ENCODE results near the gene VBP1. TPM values are rescaled to one million over a fixed set of nuclear protein-coding genes. Genes with fewer than 3 reads are reported as not detected.

The VBP1 gene
- total RNA-seq, 1 experiment from 2014 or later: 50.5 TPM

DNA sequence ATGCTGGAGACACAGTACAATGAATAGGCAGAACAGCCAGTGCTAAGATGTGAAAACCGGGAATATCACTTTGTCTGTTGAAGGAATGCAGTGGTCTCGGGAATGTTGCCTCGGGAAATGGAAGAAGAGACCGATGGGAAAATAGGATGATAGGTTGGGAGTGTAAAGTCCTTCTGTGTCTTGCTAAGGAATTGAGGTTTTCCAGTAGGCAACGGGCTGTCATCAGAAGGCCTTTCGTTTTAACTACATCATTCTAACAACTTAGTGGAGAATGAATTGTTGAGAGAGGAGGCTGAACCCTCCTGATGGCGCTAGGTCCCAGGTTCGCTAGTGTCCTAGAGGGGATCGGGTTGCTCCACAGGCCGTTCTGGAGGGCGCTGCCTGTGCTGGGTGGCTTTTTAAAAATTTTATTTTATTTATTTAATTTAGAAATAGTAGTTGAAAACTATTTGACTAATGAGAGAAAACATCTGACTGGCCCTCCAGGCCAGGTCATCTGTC is 730 bp downstream of the VBP1 start:
- Mint-ChIP-seq H3K4me3 (peak overlapping the region; percentile 97), H3K36me3 (peaks cover 13% of the 10 kb centered on the region), H3K27ac (peak overlapping the region; percentile 92), H3K4me1 (peaks cover 14% of the 10 kb centered on the region), H3K9me3 (peaks cover 6% of the 10 kb centered on the region; the same call in 1 of the 2 replicates), H3K27me3 (ENCODE audit: low read depth) (peaks cover 11% of the 10 kb centered on the region)
- POLR2A ChIA-PET: no interaction called here
- ATAC-seq (no peak), DNase-seq (ENCODE audit: low spot score) (no peak)
- TF ChIP-seq ZNF232 (CRISPR knock-in tag; IDR thresholded peaks at IDR 0.05) (no peak), NR3C1 (CRISPR knock-in tag; conservative IDR thresholded peaks at IDR 0.05; ENCODE audit: low read depth) (no peak), KAT7 (CRISPR knock-in tag; IDR thresholded peaks at IDR 0.05; ENCODE audit: borderline replicate concordance) (no peak), GABPB1 (CRISPR knock-in tag; IDR thresholded peaks at IDR 0.05) (no peak), ZNF396 (CRISPR knock-in tag; IDR thresholded peaks at IDR 0.05; ENCODE audit: borderline replicate concordance) (no peak), IRF2 (CRISPR knock-in tag; IDR thresholded peaks at IDR 0.05; ENCODE audit: borderline replicate concordance, low read depth) (no peak), FOXK1 (CRISPR knock-in tag; IDR thresholded peaks at IDR 0.05) (no peak), PRRX2 (CRISPR knock-in tag; IDR thresholded peaks at IDR 0.05) (no peak), CREB1 (CRISPR knock-in tag; IDR thresholded peaks at IDR 0.05) (no peak), ZNF423 (CRISPR knock-in tag; IDR thresholded peaks at IDR 0.05) (no peak), SMAD3 (CRISPR knock-in tag; IDR thresholded peaks at IDR 0.05; ENCODE audit: borderline replicate concordance) (no peak)
- TF ChIP-seq, protein P1, sequence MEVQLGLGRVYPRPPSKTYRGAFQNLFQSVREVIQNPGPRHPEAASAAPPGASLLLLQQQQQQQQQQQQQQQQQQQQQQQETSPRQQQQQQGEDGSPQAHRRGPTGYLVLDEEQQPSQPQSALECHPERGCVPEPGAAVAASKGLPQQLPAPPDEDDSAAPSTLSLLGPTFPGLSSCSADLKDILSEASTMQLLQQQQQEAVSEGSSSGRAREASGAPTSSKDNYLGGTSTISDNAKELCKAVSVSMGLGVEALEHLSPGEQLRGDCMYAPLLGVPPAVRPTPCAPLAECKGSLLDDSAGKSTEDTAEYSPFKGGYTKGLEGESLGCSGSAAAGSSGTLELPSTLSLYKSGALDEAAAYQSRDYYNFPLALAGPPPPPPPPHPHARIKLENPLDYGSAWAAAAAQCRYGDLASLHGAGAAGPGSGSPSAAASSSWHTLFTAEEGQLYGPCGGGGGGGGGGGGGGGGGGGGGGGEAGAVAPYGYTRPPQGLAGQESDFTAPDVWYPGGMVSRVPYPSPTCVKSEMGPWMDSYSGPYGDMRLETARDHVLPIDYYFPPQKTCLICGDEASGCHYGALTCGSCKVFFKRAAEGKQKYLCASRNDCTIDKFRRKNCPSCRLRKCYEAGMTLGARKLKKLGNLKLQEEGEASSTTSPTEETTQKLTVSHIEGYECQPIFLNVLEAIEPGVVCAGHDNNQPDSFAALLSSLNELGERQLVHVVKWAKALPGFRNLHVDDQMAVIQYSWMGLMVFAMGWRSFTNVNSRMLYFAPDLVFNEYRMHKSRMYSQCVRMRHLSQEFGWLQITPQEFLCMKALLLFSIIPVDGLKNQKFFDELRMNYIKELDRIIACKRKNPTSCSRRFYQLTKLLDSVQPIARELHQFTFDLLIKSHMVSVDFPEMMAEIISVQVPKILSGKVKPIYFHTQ (CRISPR knock-in tag; IDR thresholded peaks at IDR 0.05): no peak
- TF ChIP-seq, protein P2, sequence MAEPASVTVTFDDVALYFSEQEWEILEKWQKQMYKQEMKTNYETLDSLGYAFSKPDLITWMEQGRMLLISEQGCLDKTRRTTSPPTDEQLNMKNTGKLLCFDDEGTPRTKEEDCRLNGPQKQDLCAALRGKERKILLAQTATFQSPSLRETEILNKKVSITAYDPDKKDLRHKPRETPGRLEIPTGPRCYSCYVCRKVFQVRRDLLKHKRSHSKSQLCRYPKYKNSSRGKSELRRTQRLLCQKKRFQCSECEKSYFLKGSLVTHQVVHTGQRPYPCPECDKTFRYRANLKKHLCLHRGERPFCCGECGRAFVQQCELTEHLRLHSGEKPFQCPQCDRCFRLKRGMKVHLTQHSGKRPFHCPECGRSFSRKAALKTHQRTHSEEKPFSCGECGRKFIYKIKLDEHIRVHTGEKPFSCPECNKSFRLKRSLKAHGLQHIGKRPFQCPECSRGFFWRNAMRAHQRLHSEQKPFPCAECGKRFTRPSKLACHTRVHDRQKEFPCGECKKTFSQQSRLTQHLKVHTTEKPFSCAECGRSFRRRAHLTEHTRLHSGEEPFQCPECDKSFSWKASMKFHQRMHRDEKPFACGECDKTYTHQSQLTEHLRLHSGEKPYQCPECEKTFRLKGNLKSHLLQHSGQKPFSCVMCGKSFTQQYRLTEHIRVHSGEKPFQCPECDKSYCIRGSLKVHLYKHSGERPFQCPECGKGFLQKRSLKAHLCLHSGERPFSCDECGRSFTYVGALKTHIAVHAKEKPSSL (CRISPR knock-in tag; conservative IDR thresholded peaks at IDR 0.05): no peak
- TF ChIP-seq, protein P3, sequence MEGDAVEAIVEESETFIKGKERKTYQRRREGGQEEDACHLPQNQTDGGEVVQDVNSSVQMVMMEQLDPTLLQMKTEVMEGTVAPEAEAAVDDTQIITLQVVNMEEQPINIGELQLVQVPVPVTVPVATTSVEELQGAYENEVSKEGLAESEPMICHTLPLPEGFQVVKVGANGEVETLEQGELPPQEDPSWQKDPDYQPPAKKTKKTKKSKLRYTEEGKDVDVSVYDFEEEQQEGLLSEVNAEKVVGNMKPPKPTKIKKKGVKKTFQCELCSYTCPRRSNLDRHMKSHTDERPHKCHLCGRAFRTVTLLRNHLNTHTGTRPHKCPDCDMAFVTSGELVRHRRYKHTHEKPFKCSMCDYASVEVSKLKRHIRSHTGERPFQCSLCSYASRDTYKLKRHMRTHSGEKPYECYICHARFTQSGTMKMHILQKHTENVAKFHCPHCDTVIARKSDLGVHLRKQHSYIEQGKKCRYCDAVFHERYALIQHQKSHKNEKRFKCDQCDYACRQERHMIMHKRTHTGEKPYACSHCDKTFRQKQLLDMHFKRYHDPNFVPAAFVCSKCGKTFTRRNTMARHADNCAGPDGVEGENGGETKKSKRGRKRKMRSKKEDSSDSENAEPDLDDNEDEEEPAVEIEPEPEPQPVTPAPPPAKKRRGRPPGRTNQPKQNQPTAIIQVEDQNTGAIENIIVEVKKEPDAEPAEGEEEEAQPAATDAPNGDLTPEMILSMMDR (IDR thresholded peaks at IDR 0.05): no peak
- TF ChIP-seq, protein P4, sequence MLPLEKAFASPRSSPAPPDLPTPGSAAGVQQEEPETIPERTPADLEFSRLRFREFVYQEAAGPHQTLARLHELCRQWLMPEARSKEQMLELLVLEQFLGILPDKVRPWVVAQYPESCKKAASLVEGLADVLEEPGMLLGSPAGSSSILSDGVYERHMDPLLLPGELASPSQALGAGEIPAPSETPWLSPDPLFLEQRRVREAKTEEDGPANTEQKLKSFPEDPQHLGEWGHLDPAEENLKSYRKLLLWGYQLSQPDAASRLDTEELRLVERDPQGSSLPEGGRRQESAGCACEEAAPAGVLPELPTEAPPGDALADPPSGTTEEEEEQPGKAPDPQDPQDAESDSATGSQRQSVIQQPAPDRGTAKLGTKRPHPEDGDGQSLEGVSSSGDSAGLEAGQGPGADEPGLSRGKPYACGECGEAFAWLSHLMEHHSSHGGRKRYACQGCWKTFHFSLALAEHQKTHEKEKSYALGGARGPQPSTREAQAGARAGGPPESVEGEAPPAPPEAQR (CRISPR knock-in tag; IDR thresholded peaks at IDR 0.05): no peak
- TF ChIP-seq, protein P5, sequence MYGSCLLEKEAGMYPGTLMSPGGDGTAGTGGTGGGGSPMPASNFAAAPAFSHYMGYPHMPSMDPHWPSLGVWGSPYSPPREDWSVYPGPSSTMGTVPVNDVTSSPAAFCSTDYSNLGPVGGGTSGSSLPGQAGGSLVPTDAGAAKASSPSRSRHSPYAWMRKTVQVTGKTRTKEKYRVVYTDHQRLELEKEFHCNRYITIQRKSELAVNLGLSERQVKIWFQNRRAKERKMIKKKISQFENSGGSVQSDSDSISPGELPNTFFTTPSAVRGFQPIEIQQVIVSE (CRISPR knock-in tag; IDR thresholded peaks at IDR 0.05; ENCODE audit: borderline replicate concordance): no peak
- TF ChIP-seq, protein P6, sequence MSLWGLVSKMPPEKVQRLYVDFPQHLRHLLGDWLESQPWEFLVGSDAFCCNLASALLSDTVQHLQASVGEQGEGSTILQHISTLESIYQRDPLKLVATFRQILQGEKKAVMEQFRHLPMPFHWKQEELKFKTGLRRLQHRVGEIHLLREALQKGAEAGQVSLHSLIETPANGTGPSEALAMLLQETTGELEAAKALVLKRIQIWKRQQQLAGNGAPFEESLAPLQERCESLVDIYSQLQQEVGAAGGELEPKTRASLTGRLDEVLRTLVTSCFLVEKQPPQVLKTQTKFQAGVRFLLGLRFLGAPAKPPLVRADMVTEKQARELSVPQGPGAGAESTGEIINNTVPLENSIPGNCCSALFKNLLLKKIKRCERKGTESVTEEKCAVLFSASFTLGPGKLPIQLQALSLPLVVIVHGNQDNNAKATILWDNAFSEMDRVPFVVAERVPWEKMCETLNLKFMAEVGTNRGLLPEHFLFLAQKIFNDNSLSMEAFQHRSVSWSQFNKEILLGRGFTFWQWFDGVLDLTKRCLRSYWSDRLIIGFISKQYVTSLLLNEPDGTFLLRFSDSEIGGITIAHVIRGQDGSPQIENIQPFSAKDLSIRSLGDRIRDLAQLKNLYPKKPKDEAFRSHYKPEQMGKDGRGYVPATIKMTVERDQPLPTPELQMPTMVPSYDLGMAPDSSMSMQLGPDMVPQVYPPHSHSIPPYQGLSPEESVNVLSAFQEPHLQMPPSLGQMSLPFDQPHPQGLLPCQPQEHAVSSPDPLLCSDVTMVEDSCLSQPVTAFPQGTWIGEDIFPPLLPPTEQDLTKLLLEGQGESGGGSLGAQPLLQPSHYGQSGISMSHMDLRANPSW (CRISPR knock-in tag; conservative IDR thresholded peaks at IDR 0.05; ENCODE audit: low read depth): no peak
- CTCF ChIA-PET: interaction anchor here (1.0 to 1.7 kb wide), 7 partner anchors 8 to 299 kb away, joined by 3 to 8 read pairs (median 5); no protein-coding TSS in a partner anchor

Data from WTC11 (cell line).